H1 (cell line): ENCODE results near the gene USP16. TPM values are rescaled to one million over a fixed set of nuclear protein-coding genes. Genes with fewer than 3 reads are reported as not detected.
A peak's percentile ranks its signal among the peaks of the same experiment; 100 is the strongest.

ENCODE experiments used
- CTCF ChIA-PET: fragments of 300-600 bp; sonication (Branson Sonifier 250); formaldehyde crosslinking; loops from one replicate; lab custom pipeline; 2021; ENCODE audit not compliant: partially characterized antibody; lab: Charles Lee
- POLR2A ChIA-PET: fragments of 300-600 bp; sonication (Branson Sonifier 250); formaldehyde crosslinking; loops from one replicate; lab custom pipeline; 2021; ENCODE audit warnings: inconsistent platforms; ENCODE audit not compliant: partially characterized antibody; lab: Charles Lee
- DNase-seq, 2 experiments: peaks; one replicate each; pipeline versions ENCODE4 v3.0.0 to v3.0.0-alpha.2; 2010 to 2022; ENCODE audit warnings: low spot score in 2 of 2, low read depth in 1 of 2, mixed read lengths in 1 of 2
- FAIRE-seq: peaks from 2 replicates; lab custom pipeline; 2011; peaks lifted over from hg19 to GRCh38; lab: Jason Lieb, UNC
- H2AFZ ChIP-seq: 2 replicates; pipeline ENCODE4 v1.8.1; 2012; ENCODE audit warnings: low read length, inconsistent platforms
- H2AK5ac ChIP-seq: 2 replicates; pipeline ENCODE4 v1.6.1; 2013; ENCODE audit warnings: low read depth, low read length
- H2BK120ac ChIP-seq: replicated peaks from 2 replicates; pipeline ENCODE3; 2013; ENCODE audit warnings: low read depth, low read length, inconsistent platforms
- H2BK12ac ChIP-seq: 2 replicates; pipeline ENCODE4 v1.6.1; 2013; ENCODE audit warnings: low read depth, low read length
- H2BK15ac ChIP-seq: 2 replicates; pipeline ENCODE4 v1.6.1; 2013; ENCODE audit warnings: low read length
- H2BK20ac ChIP-seq: 2 replicates; pipeline ENCODE4 v1.6.1; 2013; ENCODE audit warnings: low read length
- H2BK5ac ChIP-seq: 2 replicates; pipeline ENCODE4 v1.6.1; 2013; ENCODE audit warnings: low read depth, low read length
- H3K14ac ChIP-seq: 2 replicates; pipeline ENCODE4 v1.6.1; 2013; ENCODE audit warnings: inconsistent platforms; ENCODE audit not compliant: insufficient read length
- H3K18ac ChIP-seq: 2 replicates; pipeline ENCODE4 v1.6.1; 2013; ENCODE audit warnings: low read length; ENCODE audit errors: extremely low read depth
- H3K23ac ChIP-seq: 2 replicates; pipeline ENCODE4 v1.6.1; 2013; ENCODE audit warnings: inconsistent platforms; ENCODE audit not compliant: insufficient read length
- H3K23me2 ChIP-seq: 2 replicates; pipeline ENCODE4 v1.6.1; 2013; ENCODE audit warnings: low read depth, low read length
- H3K27ac ChIP-seq: 2 replicates; pipeline ENCODE4 v1.6.1; 2011; ENCODE audit warnings: low read depth, low read length, inconsistent platforms
- H3K27me3 ChIP-seq, 4 experiments: replicated peaks in 1 of 4; 1 replicate in 1 of 4; 2 replicates in 3 of 4; pipeline versions ENCODE4 v1.6.1 to v1.8.1; 2011 to 2013; ENCODE audit warnings: low read length in 3 of 4, mild to moderate bottlenecking in 3 of 4, inconsistent platforms in 2 of 4, mixed read lengths in 2 of 4, moderate library complexity in 1 of 4; ENCODE audit not compliant: control insufficient read depth in 3 of 4, insufficient read depth in 3 of 4; ENCODE audit errors: extremely low read depth in 1 of 4
- H3K36me3 ChIP-seq, 4 experiments: 2 replicates each; pipeline versions ENCODE4 v1.6.1 to v1.8.1; 2011 to 2013; ENCODE audit warnings: mild to moderate bottlenecking in 4 of 4, low read length in 3 of 4, moderate library complexity in 2 of 4, control low read depth in 1 of 4, inconsistent platforms in 1 of 4; ENCODE audit not compliant: insufficient read depth in 4 of 4, control insufficient read depth in 2 of 4
- H3K4ac ChIP-seq: replicated peaks from 2 replicates; pipeline ENCODE3; 2013; ENCODE audit warnings: low read length, low read depth, mixed read lengths, inconsistent platforms; ENCODE audit not compliant: insufficient read length
- H3K4me1 ChIP-seq, 4 experiments: replicated peaks in 1 of 4; 1 replicate in 1 of 4; 2 replicates in 3 of 4; pipeline versions ENCODE4 v1.6.1 to v1.8.1; 2011 to 2013; ENCODE audit warnings: low read length in 3 of 4, inconsistent platforms in 2 of 4, mixed read lengths in 1 of 4; ENCODE audit not compliant: insufficient read depth in 4 of 4, control insufficient read depth in 3 of 4
- H3K4me2 ChIP-seq, 2 experiments: 2 replicates each; pipeline versions ENCODE4 v1.6.1 to v1.8.1; 2011 to 2013; ENCODE audit warnings: low read depth in 2 of 2, low read length in 2 of 2, control low read depth in 1 of 2, inconsistent platforms in 1 of 2, mild to moderate bottlenecking in 1 of 2; ENCODE audit not compliant: insufficient read depth in 1 of 2
- H3K4me3 ChIP-seq, 4 experiments: fragments of 200-600, 300-600 bp in 1 of 4; sonication (generic), shearing (Covaris generic), sonication (Bioruptor Twin) in 1 of 4; 2 replicates each; pipeline versions ENCODE4 v1.5.1 to v1.8.1; 2011 to 2016; ENCODE audit warnings: low read length in 4 of 4, low read depth in 3 of 4, control low read depth in 2 of 4, inconsistent platforms in 2 of 4, mild to moderate bottlenecking in 2 of 4, mixed read lengths in 1 of 4, moderate library complexity in 1 of 4; ENCODE audit not compliant: insufficient read depth in 2 of 4; ENCODE audit errors: extremely low read depth in 1 of 4
- H3K56ac ChIP-seq: replicated peaks from 2 replicates; pipeline ENCODE3; 2013; ENCODE audit warnings: low read depth, mild to moderate bottlenecking, mixed read lengths, low read length, inconsistent platforms; ENCODE audit not compliant: insufficient read length
- H3K79me1 ChIP-seq: 2 replicates; pipeline ENCODE4 v1.6.1; 2013; ENCODE audit warnings: low read depth, low read length, control low read depth
- H3K79me2 ChIP-seq, 2 experiments: 2 replicates each; pipeline versions ENCODE4 v1.6.1 to v1.8.1; 2012 to 2013; ENCODE audit warnings: low read length in 2 of 2, mild to moderate bottlenecking in 2 of 2, inconsistent platforms in 1 of 2; ENCODE audit not compliant: insufficient read depth in 2 of 2, control insufficient read depth in 1 of 2
- H3K9ac ChIP-seq, 4 experiments: replicated peaks in 1 of 4; 1 replicate in 1 of 4; 2 replicates in 3 of 4; pipeline versions ENCODE4 v1.6.1 to v1.8.1; 2011 to 2013; ENCODE audit warnings: low read depth in 3 of 4, low read length in 3 of 4, control low read depth in 2 of 4, mild to moderate bottlenecking in 2 of 4, moderate library complexity in 2 of 4, inconsistent platforms in 1 of 4; ENCODE audit errors: extremely low read depth in 1 of 4
- H3K9me3 ChIP-seq, 2 experiments: 2 replicates each; pipeline versions ENCODE4 v1.6.1 to v1.8.1; 2012 to 2013; ENCODE audit warnings: mild to moderate bottlenecking in 2 of 2, moderate library complexity in 2 of 2, control low read depth in 1 of 2, inconsistent platforms in 1 of 2, low read depth in 1 of 2, low read length in 1 of 2, mixed read lengths in 1 of 2; ENCODE audit not compliant: insufficient read depth in 2 of 2
- H4K20me1 ChIP-seq, 2 experiments: replicated peaks in 1 of 2; 2 replicates each; pipeline versions ENCODE3 to v1.8.1; 2011 to 2013; ENCODE audit warnings: inconsistent platforms in 2 of 2, low read length in 2 of 2, mild to moderate bottlenecking in 1 of 2; ENCODE audit not compliant: insufficient read depth in 2 of 2, control insufficient read depth in 1 of 2
- H4K5ac ChIP-seq: 2 replicates; pipeline ENCODE4 v1.6.1; 2013; ENCODE audit warnings: low read length, low read depth, mixed read lengths, inconsistent platforms; ENCODE audit not compliant: insufficient read length
- H4K8ac ChIP-seq: 2 replicates; pipeline ENCODE4 v1.8.0; 2013; ENCODE audit warnings: mild to moderate bottlenecking, moderate library complexity, low read length, inconsistent platforms; ENCODE audit not compliant: insufficient read depth; ENCODE audit errors: extremely low read depth
- H4K91ac ChIP-seq: replicated peaks from 2 replicates; pipeline ENCODE3; 2013; ENCODE audit warnings: low read length, mixed read lengths, inconsistent platforms; ENCODE audit not compliant: insufficient read length
- ASH2L ChIP-seq: fragments of 200-600, 300-600 bp; sonication (generic); IDR thresholded peaks from one replicate; pipeline ENCODE4 v1.7.1; 2017; ENCODE audit warnings: low read length
- CBX5 ChIP-seq: fragments of 300-800, 300-1000 bp; sonication (generic); IDR thresholded peaks from 2 replicates; pipeline ENCODE4 v1.7.1; 2016; ENCODE audit warnings: antibody characterized with exemption, low read length, low read depth
- CEBPB ChIP-seq: IDR thresholded peaks from 2 replicates; pipeline ENCODE4 v1.6.1; 2012; ENCODE audit warnings: low read depth, low read length
- FOSL1 ChIP-seq: IDR thresholded peaks from 2 replicates; pipeline ENCODE4 v1.6.1; 2011; ENCODE audit warnings: mild to moderate bottlenecking, low read depth, low read length, moderate library complexity; ENCODE audit not compliant: insufficient read depth
- HDAC2 ChIP-seq, 2 experiments: fragments of 300-600 bp in 1 of 2; sonication (generic) in 1 of 2; IDR thresholded peaks; 2 replicates each; pipeline ENCODE4 v1.6.1; 2011 to 2012; ENCODE audit warnings: low read depth in 2 of 2, low read length in 2 of 2, mild to moderate bottlenecking in 2 of 2, moderate library complexity in 2 of 2, borderline replicate concordance in 1 of 2, inconsistent platforms in 1 of 2
- JUN ChIP-seq: IDR thresholded peaks from 2 replicates; pipeline ENCODE4 v1.6.1; 2011; ENCODE audit warnings: low read depth, mild to moderate bottlenecking, improper control_type of control experiment, low read length
- KDM5A ChIP-seq: fragments of 200-600 bp; IDR thresholded peaks from 2 replicates; pipeline ENCODE4 v1.7.1; 2012; ENCODE audit warnings: mild to moderate bottlenecking, low read length, inconsistent platforms, mixed read lengths
- SAP30 ChIP-seq: fragments of 300-600 bp; sonication (generic); IDR thresholded peaks from 2 replicates; pipeline ENCODE4 v1.7.1; 2012; ENCODE audit warnings: low read length, moderate library complexity, mild to moderate bottlenecking, inconsistent platforms; ENCODE audit not compliant: insufficient read depth, insufficient replicate concordance
- TAF1 ChIP-seq: IDR thresholded peaks from 2 replicates; pipeline ENCODE4 v1.6.1; 2011; ENCODE audit warnings: mild to moderate bottlenecking, low read depth, low read length
- TBP ChIP-seq: IDR thresholded peaks from 2 replicates; pipeline ENCODE4 v1.6.1; 2011; ENCODE audit warnings: low read depth, low read length, improper control_type of control experiment
- TEAD4 ChIP-seq: IDR thresholded peaks from 2 replicates; pipeline ENCODE4 v1.6.1; 2012; ENCODE audit warnings: low read depth, low read length, inconsistent platforms, mixed read lengths
- WGBS, 2 experiments: shearing (Covaris generic) in 1 of 2; methylation state at CpG; one replicate each; pipeline versions ENCODE4 v1.1.6 to v1.1.7; 2013 to 2015; ENCODE audit warnings: low lambda C conversion rate in 2 of 2, mixed read lengths in 2 of 2, inconsistent platforms in 1 of 2, low coverage in 1 of 2, missing lambda C conversion rate in 1 of 2; ENCODE audit not compliant: insufficient replicate concordance in 2 of 2, insufficient coverage in 1 of 2, insufficient read length in 1 of 2; ENCODE audit errors: extremely low coverage in 1 of 2, missing lambda C conversion rate in 1 of 2; 5-methylcytosine and 5-hydroxymethylcytosine counted together
- polyA plus RNA-seq, 7 experiments: library from polyadenylated mRNA; depleted of rRNA in 3 of 7; stranded (reverse) in 5 of 7; unstranded in 2 of 7; fragments of >200 nt in 5 of 7; fragments of 200-250 nt in 2 of 7; gene quantifications; 1 replicate in 5 of 7; 2 replicates in 1 of 7; 4 replicates in 1 of 7; pipeline versions ENCODE4 v1.2.1 to v1.2.3, GENCODE V29; 2011 to 2013; ENCODE audit warnings: missing spikeins in 2 of 7, mixed read lengths in 2 of 7
- total RNA-seq: library from RNA; stranded (reverse); fragmentation: NEBNext Ultra II Directional; extraction: Animal tissue kit (Norgen Biotek cat#: 25700); gene quantifications from 2 replicates; pipeline ENCODE4 v1.2.1, GENCODE V29; 2021
- TF ChIP-seq, protein P1 (sequence below): IDR thresholded peaks from 2 replicates; pipeline ENCODE4 v1.6.1; 2012; ENCODE audit warnings: inconsistent platforms

Gene USP16
- total and polyA plus RNA-seq, 2 of the 8 experiments (the other 6 are each of a cell fraction or from before 2014, with no cell fraction given) = 3.4 to 19.1 TPM

DNA sequence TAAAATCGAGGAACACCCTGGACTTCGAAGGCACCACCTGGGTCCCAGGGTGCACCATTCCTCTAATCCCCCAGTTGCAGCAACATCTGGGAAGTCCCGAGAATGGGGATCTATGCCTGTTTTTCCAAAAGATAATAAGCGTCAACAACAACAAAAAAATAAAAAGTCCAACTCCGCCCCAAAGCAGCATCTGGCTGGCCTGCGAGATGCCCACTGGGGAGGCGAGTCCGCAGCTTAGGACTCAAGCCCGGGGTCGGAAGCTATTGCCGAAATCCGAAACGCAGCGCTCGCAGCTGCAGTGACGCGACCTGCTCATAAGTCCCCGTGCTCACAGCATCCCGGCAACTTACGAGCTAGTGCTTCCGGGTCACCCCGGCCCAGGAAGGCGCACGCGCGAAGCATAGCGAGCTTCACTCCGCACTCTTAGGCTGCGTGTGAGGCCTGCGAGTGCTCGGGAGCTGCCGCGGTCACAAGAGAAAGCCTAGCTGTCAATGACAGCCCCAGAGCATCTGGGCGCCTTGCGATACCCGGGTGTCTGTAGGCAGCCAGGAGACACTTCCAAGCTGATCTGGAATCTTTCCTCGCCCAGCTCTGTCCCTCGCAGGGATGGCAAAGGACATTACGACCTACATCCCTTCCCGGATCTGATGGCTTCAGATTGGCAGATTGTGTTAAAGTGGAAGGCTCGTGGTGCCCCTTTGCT is 21.9 kb upstream of the USP16 start:
- no peaks in the 10 kb centered on the region; a peak in 1 of 7 replicates for H3K4me1 ChIP-seq
- peak; percentile 84 for FAIRE-seq
- H3K36me3 ChIP-seq = no peaks in the 10 kb centered on the region
- H3K9ac ChIP-seq = peak overlapping the region; percentile 73 to 89 (median 86)
- peak overlapping the region; percentile 67 to 98 (median 90) for H3K4me3 ChIP-seq
- POLR2A ChIA-PET = interaction anchor here (0.6 to 3.7 kb wide), 7 partner anchors 9 to 141 kb away, joined by 3 to 21 read pairs (median 5); partner anchors contain the start of genes LTN1 and USP16
- peak overlapping the region; percentile 80 for H3K27ac ChIP-seq
- H2BK12ac ChIP-seq = no peak overlapping the region
- peak overlapping the region; percentile 57 for H4K5ac ChIP-seq
- no peak overlapping the region for H2BK120ac ChIP-seq
- H3K27me3 ChIP-seq = no peaks in the 10 kb centered on the region
- H2AK5ac ChIP-seq = no peak overlapping the region
- no peaks in the 10 kb centered on the region; the same call in 1 of the 2 replicates for H3K23me2 ChIP-seq
- H3K23ac ChIP-seq = no peak overlapping the region
- H3K9me3 ChIP-seq = no peaks in the 10 kb centered on the region
- CTCF ChIA-PET = interaction anchor here (0.6 to 0.7 kb wide), 2 partner anchors 20 to 60 kb away, joined by 4 read pairs; no protein-coding TSS in a partner anchor
- peak overlapping the region; percentile 3; the same call in 1 of the 2 replicates for H2BK5ac ChIP-seq
- peak overlapping the region; percentile 84; the same call in 1 of the 2 replicates for H4K8ac ChIP-seq
- no peak overlapping the region for H3K14ac ChIP-seq
- peak overlapping the region; percentile 89; the same call in 1 of the 2 replicates for H2AFZ ChIP-seq
- no peaks in the 10 kb centered on the region for H4K20me1 ChIP-seq
- peak overlapping the region; percentile 42 to 91 for H3K4me2 ChIP-seq
- no peak overlapping the region for H4K91ac ChIP-seq
- no peaks in the 10 kb centered on the region for H3K79me1 ChIP-seq
- peak overlapping the region; percentile 17 for H3K56ac ChIP-seq
- peak overlapping the region; percentile 88 for H3K18ac ChIP-seq
- no peak overlapping the region for H2BK20ac ChIP-seq
- peak; percentile 87 to 91 for DNase-seq
- H3K79me2 ChIP-seq = no peaks in the 10 kb centered on the region
- H2BK15ac ChIP-seq = no peak overlapping the region
- no peak overlapping the region for H3K4ac ChIP-seq
- WGBS, 2 experiments = 2% methylated on average over 41 of the region's 41 CpGs; no CpG with 5 or more reads in 1 of the 2 experiments
- TF ChIP-seq CEBPB (peak; percentile 53; the same call in 1 of the 2 replicates), TAF1 (peak; percentile 97), SAP30 (peak; percentile 81), KDM5A (no peak), FOSL1 (no peak), CBX5 (no peak), JUN (no peak), TBP (peak; percentile 92), TEAD4 (peak; percentile 16; the same call in 1 of the 2 replicates), ASH2L (peak; percentile 92), HDAC2 (IDR thresholded peaks at IDR 0.05; ENCODE audit: borderline replicate concordance in 1 of 2, low read depth in 2 of 2, low read length in 2 of 2) (peak; percentile 50 to 95; a peak in 2 of 4 replicates)
- TF ChIP-seq, protein P1, sequence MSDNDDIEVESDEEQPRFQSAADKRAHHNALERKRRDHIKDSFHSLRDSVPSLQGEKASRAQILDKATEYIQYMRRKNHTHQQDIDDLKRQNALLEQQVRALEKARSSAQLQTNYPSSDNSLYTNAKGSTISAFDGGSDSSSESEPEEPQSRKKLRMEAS = peak; percentile 93
